GM12874 (cell line): ENCODE measurements around the gene ARFRP1.

Source experiments
- TF ChIP-seq, protein P1 (sequence below): IDR thresholded peaks from 2 replicates; pipeline ENCODE4 v1.5.1; 2011; ENCODE audit warnings: low read depth, mild to moderate bottlenecking, control low read depth, low read length, moderate library complexity; ENCODE audit not compliant: insufficient read depth

Gene ARFRP1

DNA sequence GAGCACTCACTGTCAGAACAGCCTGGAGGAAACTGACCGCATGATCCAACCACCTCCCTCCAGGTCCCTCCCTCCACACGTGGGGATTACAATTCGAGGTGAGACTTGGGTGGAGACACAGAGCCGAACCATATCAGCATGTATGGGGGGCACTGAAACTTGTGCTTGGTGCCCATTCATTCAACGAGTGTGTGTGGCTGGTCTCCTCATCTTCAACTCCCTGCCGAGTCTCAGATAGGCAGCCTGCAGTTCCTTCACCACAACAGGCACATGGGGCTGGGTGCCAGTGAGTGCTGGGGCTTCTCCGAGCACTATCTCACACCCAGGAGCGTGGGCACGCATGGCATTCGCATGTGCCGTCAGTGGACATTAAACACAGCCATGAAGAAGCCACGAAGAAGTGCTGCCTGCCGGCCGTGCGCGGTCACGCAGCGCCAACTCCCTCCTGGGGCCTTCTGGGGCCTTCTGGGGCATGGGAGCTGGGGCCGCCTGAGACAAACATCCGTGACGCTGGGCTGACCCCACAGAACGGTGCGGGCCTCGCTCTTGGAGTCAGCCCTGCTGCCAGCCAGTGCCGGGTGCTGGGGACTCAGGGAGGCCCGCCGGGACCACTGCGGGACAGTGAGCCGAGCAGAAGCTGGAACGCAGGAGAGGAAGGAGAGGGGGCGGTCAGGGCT, 50.4 kb downstream of the ARFRP1 start:
- TF ChIP-seq, protein P1, sequence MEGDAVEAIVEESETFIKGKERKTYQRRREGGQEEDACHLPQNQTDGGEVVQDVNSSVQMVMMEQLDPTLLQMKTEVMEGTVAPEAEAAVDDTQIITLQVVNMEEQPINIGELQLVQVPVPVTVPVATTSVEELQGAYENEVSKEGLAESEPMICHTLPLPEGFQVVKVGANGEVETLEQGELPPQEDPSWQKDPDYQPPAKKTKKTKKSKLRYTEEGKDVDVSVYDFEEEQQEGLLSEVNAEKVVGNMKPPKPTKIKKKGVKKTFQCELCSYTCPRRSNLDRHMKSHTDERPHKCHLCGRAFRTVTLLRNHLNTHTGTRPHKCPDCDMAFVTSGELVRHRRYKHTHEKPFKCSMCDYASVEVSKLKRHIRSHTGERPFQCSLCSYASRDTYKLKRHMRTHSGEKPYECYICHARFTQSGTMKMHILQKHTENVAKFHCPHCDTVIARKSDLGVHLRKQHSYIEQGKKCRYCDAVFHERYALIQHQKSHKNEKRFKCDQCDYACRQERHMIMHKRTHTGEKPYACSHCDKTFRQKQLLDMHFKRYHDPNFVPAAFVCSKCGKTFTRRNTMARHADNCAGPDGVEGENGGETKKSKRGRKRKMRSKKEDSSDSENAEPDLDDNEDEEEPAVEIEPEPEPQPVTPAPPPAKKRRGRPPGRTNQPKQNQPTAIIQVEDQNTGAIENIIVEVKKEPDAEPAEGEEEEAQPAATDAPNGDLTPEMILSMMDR = no peak

DNA sequence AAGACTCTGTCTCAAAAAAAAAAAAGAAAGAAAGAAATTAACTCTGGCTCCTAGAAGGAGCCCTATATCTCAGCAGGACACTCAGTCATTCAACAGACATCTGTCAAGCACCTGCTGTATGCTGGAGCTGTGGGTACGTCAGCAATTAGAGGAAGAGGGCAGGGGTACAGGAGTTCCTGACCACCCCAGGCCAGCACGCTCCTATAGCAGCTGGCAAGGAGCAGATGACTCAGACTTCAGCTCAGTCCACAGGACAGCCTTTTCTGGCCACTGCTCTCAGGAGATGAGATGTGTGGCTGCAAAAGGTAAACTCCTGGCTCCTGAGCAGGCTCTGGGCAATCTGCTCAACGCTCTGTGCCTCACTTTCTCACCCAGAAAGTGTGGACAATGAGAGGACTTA, 51.3 kb downstream of the ARFRP1 start:
- TF ChIP-seq, protein P1 = no peak

DNA sequence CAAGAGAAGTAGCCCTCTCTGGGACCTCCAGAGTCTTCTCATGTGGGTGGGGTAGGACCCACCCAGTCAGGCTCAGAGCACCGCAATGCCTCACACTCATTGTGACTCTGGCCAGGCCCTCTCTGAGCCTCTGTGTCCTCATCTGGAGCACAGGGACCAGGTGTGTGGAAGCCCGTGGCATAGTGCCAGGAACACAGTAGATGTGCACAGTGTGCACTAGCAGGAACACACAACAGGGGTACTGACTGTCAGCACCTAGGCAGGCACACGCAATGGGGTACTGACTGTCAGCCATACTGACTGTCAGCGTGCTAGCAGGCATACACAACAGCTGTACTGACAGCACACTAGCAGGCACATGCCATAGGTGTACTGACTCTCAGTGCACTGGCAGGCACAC, 52.5 kb downstream of the ARFRP1 start:
- TF ChIP-seq, protein P1 = no peak

DNA sequence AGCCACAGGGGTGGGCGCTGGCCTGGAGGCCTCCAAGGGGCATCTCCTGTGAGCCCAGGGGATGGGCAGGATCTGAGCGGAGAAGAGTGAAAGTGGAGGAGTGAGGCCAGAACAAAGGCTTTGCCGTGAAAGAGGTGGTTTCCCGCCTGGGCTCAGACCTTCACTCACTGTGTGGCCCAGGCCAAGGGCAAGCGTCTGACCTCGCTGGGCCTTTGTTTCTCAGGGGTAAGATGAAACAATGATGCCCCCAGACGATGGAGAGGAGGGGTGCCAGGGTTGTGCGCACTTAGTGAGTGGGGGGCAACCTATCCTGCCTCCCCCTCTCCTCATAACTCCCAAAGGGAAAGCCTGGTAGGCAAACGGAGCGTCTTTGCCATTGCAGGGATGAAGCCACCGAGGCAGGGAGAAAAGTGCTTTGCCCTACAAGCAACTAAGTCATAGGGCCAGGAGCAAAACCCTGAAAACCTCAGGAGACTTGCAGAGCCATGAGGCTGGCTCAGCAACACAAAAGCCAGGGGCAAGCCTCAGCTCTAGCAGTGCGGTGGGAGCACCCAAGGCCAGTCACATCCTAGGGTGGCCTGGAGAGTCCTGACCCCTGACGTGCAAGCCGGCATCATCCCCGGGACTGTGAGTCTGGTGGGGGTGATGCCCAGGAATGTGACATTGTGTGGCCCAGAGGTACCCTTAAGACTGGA, 53.7 kb downstream of the ARFRP1 start:
- TF ChIP-seq, protein P1 = no peak

DNA sequence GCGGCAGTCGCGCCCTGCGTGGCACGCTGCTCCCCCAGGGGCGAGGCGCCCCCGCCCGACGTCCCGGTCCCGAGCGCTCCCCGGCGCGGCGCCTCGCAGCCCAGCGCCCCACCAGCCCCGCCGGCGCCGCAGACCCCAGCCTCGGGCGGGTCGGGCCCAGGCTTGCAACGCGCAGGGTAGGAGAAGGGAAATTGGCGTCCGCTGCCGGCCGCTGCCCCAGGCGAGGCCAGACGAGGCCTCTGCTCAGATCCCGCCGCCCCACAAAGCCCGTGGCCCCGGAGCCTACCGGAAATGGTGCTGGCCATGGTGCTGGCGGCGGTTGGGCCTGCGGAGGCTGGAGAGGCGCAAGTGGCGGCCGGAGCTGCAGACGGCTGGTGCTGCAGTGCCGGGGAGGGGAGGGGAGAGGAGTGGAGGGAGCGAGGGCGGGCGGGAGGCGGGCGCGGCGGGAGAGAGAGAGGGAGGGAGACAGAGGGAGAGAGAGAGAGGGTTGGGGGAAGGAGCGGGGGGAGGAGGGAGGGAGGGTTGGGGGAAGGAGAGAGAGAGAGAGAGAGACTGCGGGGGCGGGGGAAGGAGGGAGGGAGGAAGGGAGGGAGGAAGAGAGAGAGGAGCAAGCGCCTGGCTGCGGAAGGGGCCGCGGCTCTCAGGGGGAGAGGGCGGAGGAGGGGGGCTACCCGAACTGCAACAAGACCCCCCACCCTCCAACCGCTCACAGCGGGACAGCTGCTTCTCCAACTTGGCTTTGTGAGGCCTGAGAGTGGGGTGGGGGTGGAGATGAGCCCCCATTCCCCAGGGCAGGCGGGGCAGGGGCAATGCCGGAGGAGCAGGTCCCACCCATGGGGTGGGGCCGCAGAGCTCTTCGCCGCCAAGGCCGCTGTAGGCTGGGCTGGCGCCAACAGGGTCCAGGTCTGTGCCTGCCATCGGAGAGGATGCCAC, 54.5 kb downstream of the ARFRP1 start, which contains the start of gene STMN3:
Gene STMN3, minus strand, starts transcription at position 384 of the 933 bp plus-strand sequence. Its CDS starts 79 bp downstream, at position 305.
- TF ChIP-seq, protein P1 = no peak

DNA sequence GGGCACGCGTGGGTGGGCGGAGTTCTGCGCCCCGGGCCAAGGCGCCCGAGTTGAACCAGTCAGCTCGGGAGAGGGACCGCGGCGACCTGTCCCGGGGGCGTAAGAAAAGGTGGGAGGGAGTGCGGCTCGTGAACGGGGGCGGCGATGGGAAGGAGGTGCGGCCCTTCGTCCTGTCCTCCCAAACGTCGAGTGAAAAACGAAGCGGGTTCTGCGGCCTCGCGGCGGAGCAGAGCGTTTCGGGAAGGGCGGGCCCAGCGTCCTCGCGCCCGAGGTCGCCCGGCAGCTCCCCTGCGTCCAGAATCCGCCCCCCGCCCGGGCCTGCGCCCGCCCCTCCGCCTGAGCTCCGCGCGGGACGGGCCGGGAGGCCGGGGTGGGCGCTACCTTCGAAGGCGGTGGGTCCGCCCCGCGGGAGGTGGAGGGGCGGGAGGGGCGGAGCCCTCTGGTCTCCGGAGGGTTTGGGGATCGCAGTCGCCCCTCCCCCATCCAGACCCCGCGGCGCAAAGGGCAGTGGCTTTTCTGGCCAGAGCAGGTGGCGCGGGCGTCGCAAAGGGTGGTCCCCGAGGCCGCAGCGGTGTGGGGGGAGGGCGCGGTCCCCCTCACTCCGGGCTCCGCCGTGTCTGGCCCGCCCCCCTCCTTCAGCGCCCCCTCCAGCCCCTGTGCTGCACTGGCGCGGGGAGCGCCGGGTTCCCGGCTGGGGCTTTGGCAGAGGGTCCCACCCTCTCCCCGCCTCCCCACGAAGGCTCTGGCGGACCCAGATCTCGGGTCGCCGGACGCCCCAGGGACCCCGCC, 55.4 kb downstream of the ARFRP1 start:
- TF ChIP-seq, protein P1 = no peak
